Astrocyte (in vitro differentiated cells and primary cell): Measurements from ENCODE around the gene CDHR5. TPM values are rescaled to one million over a fixed set of nuclear protein-coding genes. Genes with fewer than 3 reads are reported as not detected.
A peak's percentile ranks its signal among the peaks of the same experiment; 100 is the strongest.
"Not testable (repeated sequence)": the region's sequence is repeated elsewhere in the genome, so short reads cannot be mapped to it uniquely, and the experiment has no call there.

Source experiments
- DNase-seq: peaks from one replicate; pipeline ENCODE4 v3.0.0-alpha.2; 2010; ENCODE audit warnings: low read depth
- FAIRE-seq: peaks from 2 replicates; lab custom pipeline; 2011; peaks lifted over from hg19 to GRCh38; lab: Jason Lieb, UNC
- H2AFZ ChIP-seq: 2 replicates; pipeline ENCODE4 v1.6.0; 2012; ENCODE audit warnings: low read depth, low read length, inconsistent platforms
- H3K27ac ChIP-seq: 2 replicates; pipeline ENCODE4 v1.5.1; 2011; ENCODE audit warnings: low read depth, low read length, inconsistent platforms
- H3K27me3 ChIP-seq: 2 replicates; pipeline ENCODE4 v1.6.0; 2011; ENCODE audit warnings: low read length, inconsistent platforms; ENCODE audit not compliant: insufficient read depth
- H3K36me3 ChIP-seq: 2 replicates; pipeline ENCODE4 v1.5.1; 2011; ENCODE audit warnings: low read length, inconsistent platforms; ENCODE audit not compliant: insufficient read depth
- H3K4me1 ChIP-seq: 2 replicates; pipeline ENCODE4 v1.5.1; 2011; ENCODE audit warnings: low read length, inconsistent platforms; ENCODE audit not compliant: insufficient read depth
- H3K4me2 ChIP-seq: 2 replicates; pipeline ENCODE4 v1.6.0; 2012; ENCODE audit warnings: low read length, inconsistent platforms
- H3K4me3 ChIP-seq: 2 replicates; pipeline ENCODE4 v1.5.1; 2011; ENCODE audit warnings: low read depth, mild to moderate bottlenecking, low read length, inconsistent platforms; ENCODE audit not compliant: insufficient read depth
- H3K79me2 ChIP-seq: 2 replicates; pipeline ENCODE4 v1.6.0; 2012; ENCODE audit warnings: mild to moderate bottlenecking, low read length, inconsistent platforms; ENCODE audit not compliant: insufficient read depth
- H3K9ac ChIP-seq: 2 replicates; pipeline ENCODE4 v1.6.0; 2012; ENCODE audit warnings: mild to moderate bottlenecking, low read length, inconsistent platforms
- H3K9me3 ChIP-seq: 2 replicates; pipeline ENCODE4 v1.5.1; 2012; ENCODE audit warnings: low read depth, mild to moderate bottlenecking, low read length, inconsistent platforms; ENCODE audit not compliant: insufficient read depth
- H4K20me1 ChIP-seq: 2 replicates; pipeline ENCODE4 v1.6.0; 2012; ENCODE audit warnings: low read length, inconsistent platforms; ENCODE audit not compliant: insufficient read depth
- H3K27ac Mint-ChIP-seq: one replicate; pipeline ENCODE4 v1.8.0; 2021; ENCODE audit warnings: mild to moderate bottlenecking, mixed read lengths; ENCODE audit not compliant: unreplicated experiment
- H3K27me3 Mint-ChIP-seq: one replicate; pipeline ENCODE4 v1.8.0; 2021; ENCODE audit warnings: low read depth, mixed read lengths; ENCODE audit not compliant: unreplicated experiment
- H3K36me3 Mint-ChIP-seq: one replicate; pipeline ENCODE4 v1.8.0; 2021; ENCODE audit warnings: low read depth, mixed read lengths; ENCODE audit not compliant: unreplicated experiment
- H3K4me1 Mint-ChIP-seq: one replicate; pipeline ENCODE4 v1.8.0; 2021; ENCODE audit warnings: low read depth, mixed read lengths; ENCODE audit not compliant: unreplicated experiment
- H3K4me3 Mint-ChIP-seq: one replicate; pipeline ENCODE4 v1.8.0; 2021; ENCODE audit warnings: mild to moderate bottlenecking, moderate library complexity, mixed read lengths; ENCODE audit not compliant: unreplicated experiment
- H3K9me3 Mint-ChIP-seq: one replicate; pipeline ENCODE4 v1.8.0; 2021; ENCODE audit warnings: mild to moderate bottlenecking, mixed read lengths; ENCODE audit not compliant: unreplicated experiment
- CTCF ChIP-seq: IDR thresholded peaks from 2 replicates; pipeline ENCODE4 v1.5.1; 2011; ENCODE audit warnings: low read depth, mild to moderate bottlenecking, inconsistent platforms, low read length, moderate library complexity; ENCODE audit not compliant: insufficient read depth
- EZH2 ChIP-seq: IDR thresholded peaks from 2 replicates; pipeline ENCODE4 v1.6.1; 2012; ENCODE audit warnings: mild to moderate bottlenecking, low read length, inconsistent platforms; ENCODE audit not compliant: insufficient read depth
- total RNA-seq: library from RNA; stranded (reverse); gene quantifications from 2 replicates; pipeline ENCODE4 v1.2.1, GENCODE V29; 2021

CDHR5 gene
- total RNA-seq, 1 donor from 2014 or later: not detected

DNA sequence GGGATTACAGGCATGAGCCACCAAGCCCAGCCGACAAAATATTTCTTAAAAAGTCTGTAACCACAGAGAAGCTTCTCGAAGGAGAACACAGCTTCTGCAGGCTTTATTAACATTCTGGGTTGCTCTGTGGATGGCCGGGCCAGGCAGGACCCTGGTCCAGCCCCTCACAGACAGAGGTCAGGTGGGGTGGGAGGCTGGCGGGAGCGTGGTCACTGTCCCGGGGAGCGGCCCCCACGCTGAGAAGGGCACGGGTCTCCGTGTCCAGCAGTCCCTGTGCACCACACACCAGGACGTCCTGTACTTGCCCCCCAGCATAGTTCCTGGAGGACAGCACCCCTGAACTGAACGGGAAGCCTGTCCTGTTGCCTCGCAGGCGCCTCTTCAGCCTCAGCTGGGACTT, 31.7 kb upstream of the CDHR5 start:
- Histone ChIP-seq H3K9ac (no peak overlapping the region), H3K36me3 (no peaks in the 10 kb centered on the region), H3K4me3 (no peak overlapping the region), H3K27me3 (no peaks in the 10 kb centered on the region), H3K9me3 (no peaks in the 10 kb centered on the region), H2AFZ (no peak overlapping the region), H3K79me2 (no peaks in the 10 kb centered on the region), H3K4me2 (no peak overlapping the region), H3K4me1 (no peaks in the 10 kb centered on the region), H3K27ac (no peak overlapping the region), H4K20me1 (peaks cover 8% of the 10 kb centered on the region)
- no peak for TF ChIP-seq CTCF
- TF ChIP-seq EZH2: no peak
- H3K27me3 Mint-ChIP-seq: no peaks in the 10 kb centered on the region
- DNase-seq: no peak
- FAIRE-seq: no peak
- H3K4me3 Mint-ChIP-seq: no peak overlapping the region
- peaks cover 16% of the 10 kb centered on the region for H3K36me3 Mint-ChIP-seq
- H3K4me1 Mint-ChIP-seq: no peaks in the 10 kb centered on the region
- H3K27ac Mint-ChIP-seq: no peak overlapping the region
- no peaks in the 10 kb centered on the region for H3K9me3 Mint-ChIP-seq

DNA sequence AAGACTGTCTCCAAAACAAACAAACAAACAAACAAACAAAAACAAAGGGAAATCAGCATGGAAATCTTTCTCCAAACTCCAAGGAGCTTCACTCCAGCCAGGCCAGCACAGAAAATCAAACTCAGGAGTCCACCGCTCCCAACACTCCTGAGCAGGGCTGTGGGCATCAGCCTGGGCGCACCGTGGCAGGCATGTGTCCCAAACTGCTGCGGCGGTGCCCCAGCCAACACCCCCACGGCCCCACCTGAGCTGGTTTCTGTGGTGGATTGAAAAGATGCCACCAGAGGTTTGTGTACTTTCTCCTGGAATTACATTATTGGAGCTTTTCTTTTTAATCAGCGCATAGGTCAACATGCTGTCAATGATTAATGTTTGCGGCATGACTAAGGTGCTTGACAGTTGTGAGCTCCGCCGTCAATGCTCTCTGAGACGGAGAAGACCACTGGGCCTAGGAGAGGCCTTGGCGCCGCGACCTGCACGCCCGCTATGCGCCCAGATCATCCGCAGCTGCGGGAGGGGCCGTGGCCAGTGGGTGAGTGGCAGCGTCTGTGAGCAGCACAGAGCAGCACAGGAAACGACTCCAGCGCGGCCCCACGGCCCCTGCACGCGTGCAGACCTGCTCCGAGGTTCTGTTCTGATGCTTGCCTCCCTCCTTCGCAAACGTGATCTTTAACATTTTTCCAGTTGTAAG, 30.4 kb upstream of the CDHR5 start:
- H3K4me3 ChIP-seq: no peak overlapping the region
- H3K27ac Mint-ChIP-seq: no peak overlapping the region

GRCh38 chr11:654444-654843, 29.7 kb upstream of the CDHR5 start:
- H3K4me1 Mint-ChIP-seq, DNase-seq, H3K79me2 ChIP-seq, H3K27ac Mint-ChIP-seq, H3K4me1 ChIP-seq, H2AFZ ChIP-seq, H3K4me3 Mint-ChIP-seq, H3K4me3 ChIP-seq, H3K27me3 ChIP-seq, FAIRE-seq, H3K9me3 ChIP-seq, H3K4me2 ChIP-seq, H4K20me1 ChIP-seq, H3K36me3 ChIP-seq, H3K9ac ChIP-seq, H3K27me3 Mint-ChIP-seq, H3K27ac ChIP-seq, H3K9me3 Mint-ChIP-seq: not testable (repeated sequence)
- peaks cover 16% of the 10 kb centered on the region for H3K36me3 Mint-ChIP-seq

More for the DNA sequence above, 30.4 kb upstream of the CDHR5 start:
- no peaks in the 10 kb centered on the region for H3K9me3 ChIP-seq
- no peaks in the 10 kb centered on the region for H3K4me1 Mint-ChIP-seq
- H3K9ac ChIP-seq: no peak overlapping the region
- no peaks in the 10 kb centered on the region for H3K36me3 ChIP-seq
- peak; percentile 55 for FAIRE-seq
- H3K36me3 Mint-ChIP-seq: peaks cover 16% of the 10 kb centered on the region
- no peak overlapping the region for H2AFZ ChIP-seq
- TF ChIP-seq EZH2 (no peak), CTCF (no peak)
- no peaks in the 10 kb centered on the region for H3K4me1 ChIP-seq
- H3K9me3 Mint-ChIP-seq: no peaks in the 10 kb centered on the region
- H3K27me3 Mint-ChIP-seq: no peaks in the 10 kb centered on the region
- H4K20me1 ChIP-seq: no peaks in the 10 kb centered on the region
- H3K79me2 ChIP-seq: no peaks in the 10 kb centered on the region
- DNase-seq: no peak
- no peak overlapping the region for H3K4me2 ChIP-seq
- no peak overlapping the region for H3K4me3 Mint-ChIP-seq
- H3K27ac ChIP-seq: no peak overlapping the region
- no peaks in the 10 kb centered on the region for H3K27me3 ChIP-seq
